ENCODE measurements around the gene TNFRSF12A. TPM values are rescaled to one million over a fixed set of nuclear protein-coding genes. Genes with fewer than 3 reads are reported as not detected.
"Not testable (repeated sequence)": the region's sequence is repeated elsewhere in the genome, so short reads cannot be mapped to it uniquely, and the experiment has no call there.

Gene TNFRSF12A
- total and polyA plus RNA-seq, 8 donors, result 1.8 to 134 (median 51.6) TPM

GRCh38 chr16:3051009-3051408 lies 30.8 kb downstream of the TNFRSF12A start:
- no peak for DNase-seq
- Histone ChIP-seq H3K9me3 (no peaks in the 10 kb centered on the region), H3K36me3 (peaks cover 0 to 12% (median 0%) of the 10 kb centered on the region in 4 donors), H3K4me1 (peaks cover 11 to 29% (median 13%) of the 10 kb centered on the region in 4 donors), H3K27ac (peak overlapping the region in 2 of 5 donors; percentile 20 to 59), H3K4me3 (peak overlapping the region in 1 of 4 donors; percentile 25), H3K27me3 (peaks cover 6 to 61% (median 38%) of the 10 kb centered on the region in 3 donors)
- 16 to 36% (median 20%) methylated on average over 4 of the region's 4 CpGs for WGBS, 5 donors
- TF ChIP-seq POLR2AphosphoS5 (IDR thresholded peaks at IDR 0.05), result no peak
- TF ChIP-seq CTCF (IDR thresholded peaks at IDR 0.05), result no peak
- no peak for TF ChIP-seq EP300 (IDR thresholded peaks at IDR 0.05)
- no peak for TF ChIP-seq POLR2A (IDR thresholded peaks at IDR 0.05)
- intact Hi-C loops (cut with DNase I; ENCODE audit: low total_unique reads), result no loop called here

GRCh38 chr16:3051494-3051893 lies 31.3 kb downstream of the TNFRSF12A start:
- DNase-seq, result no peak
- intact Hi-C loops (cut with DNase I; ENCODE audit: low total_unique reads), result no loop called here
- Histone ChIP-seq H3K9me3 (no peaks in the 10 kb centered on the region), H3K36me3 (peaks cover 0 to 12% (median 0%) of the 10 kb centered on the region in 4 donors), H3K27ac (peak overlapping the region in 2 of 5 donors; percentile 20 to 59), H3K27me3 (peaks cover 4 to 56% (median 34%) of the 10 kb centered on the region in 3 donors), H3K4me1 (peaks cover 7 to 24% (median 8%) of the 10 kb centered on the region in 4 donors), H3K4me3 (no peak overlapping the region)
- TF ChIP-seq EP300 (IDR thresholded peaks at IDR 0.05) (no peak), CTCF (IDR thresholded peaks at IDR 0.05) (no peak), POLR2AphosphoS5 (IDR thresholded peaks at IDR 0.05) (no peak), POLR2A (IDR thresholded peaks at IDR 0.05) (no peak)
- 55 to 76% (median 73%) methylated on average over 9 of the region's 9 CpGs for WGBS, 5 donors

GRCh38 chr16:3052571-3053329 lies 32.6 kb downstream of the TNFRSF12A start:
- H3K9me3 ChIP-seq; intact Hi-C loops (cut with DNase I; ENCODE audit: low total_unique reads); H3K4me3 ChIP-seq; DNase-seq: not testable (repeated sequence)
- H3K4me1 ChIP-seq, result peaks cover 0 to 27% (median 2%) of the 10 kb centered on the region in 4 donors
- peak overlapping the region in 2 of 5 donors; percentile 20 to 59 for H3K27ac ChIP-seq
- peaks cover 0 to 12% (median 2%) of the 10 kb centered on the region in 4 donors for H3K36me3 ChIP-seq
- H3K27me3 ChIP-seq, result peaks cover 0 to 44% (median 22%) of the 10 kb centered on the region in 3 donors
- WGBS, 5 donors, result 66 to 90% (median 81%) methylated on average over 8 to 11 of the region's 12 CpGs

- peak overlapping the region in 2 of 5 donors; percentile 20 to 27 for H3K27ac ChIP-seq
- H3K9me3 ChIP-seq; H3K4me3 ChIP-seq; DNase-seq; intact Hi-C loops (cut with DNase I; ENCODE audit: low total_unique reads): not testable (repeated sequence)
- peaks cover 0 to 12% (median 2%) of the 10 kb centered on the region in 4 donors for H3K36me3 ChIP-seq
- peaks cover 0 to 44% (median 18%) of the 10 kb centered on the region in 3 donors for H3K27me3 ChIP-seq
- H3K4me1 ChIP-seq, result peaks cover 5 to 32% (median 8%) of the 10 kb centered on the region in 4 donors
- WGBS, 5 donors, result 85 to 100% (median 88%) methylated on average over 1 to 12 of the region's 13 CpGs
These were observed 33.2 kb downstream of the TNFRSF12A start for GRCh38 chr16:3053330-3053710.

- Histone ChIP-seq H3K4me1 (peaks cover 14 to 49% (median 23%) of the 10 kb centered on the region in 4 donors), H3K36me3 (peaks cover 0 to 12% (median 2%) of the 10 kb centered on the region in 4 donors), H3K27ac (peak overlapping the region in 2 of 5 donors; percentile 32 to 48), H3K9me3 (no peaks in the 10 kb centered on the region), H3K4me3 (no peak overlapping the region), H3K27me3 (peaks cover 0 to 28% (median under 1%) of the 10 kb centered on the region in 3 donors)
- 72 to 80% (median 79%) methylated on average over 17 of the region's 17 CpGs for WGBS, 5 donors
- TF ChIP-seq EP300 (IDR thresholded peaks at IDR 0.05) (no peak), POLR2AphosphoS5 (IDR thresholded peaks at IDR 0.05) (no peak), POLR2A (IDR thresholded peaks at IDR 0.05) (no peak), CTCF (IDR thresholded peaks at IDR 0.05) (no peak)
- DNase-seq, result no peak
- intact Hi-C loops (cut with DNase I; ENCODE audit: low total_unique reads), result loop anchor here (5.0 kb wide), 1 partner anchor 72 kb away; no protein-coding TSS in a partner anchor
These were observed 35.0 kb downstream of the TNFRSF12A start for GRCh38 chr16:3054965-3055733.

- WGBS, 5 donors, result 74 to 83% (median 79%) methylated on average over 4 to 9 of the region's 9 CpGs
- H3K9me3 ChIP-seq, DNase-seq, H3K4me3 ChIP-seq: not testable (repeated sequence)
- peaks cover 0 to 22% (median 0%) of the 10 kb centered on the region in 3 donors for H3K27me3 ChIP-seq
- H3K27ac ChIP-seq, result peak overlapping the region in 2 of 5 donors; percentile 32 to 48
- H3K4me1 ChIP-seq, result peaks cover 15 to 52% (median 23%) of the 10 kb centered on the region in 4 donors
- intact Hi-C loops (cut with DNase I; ENCODE audit: low total_unique reads), result loop anchor here (5.0 kb wide), 1 partner anchor 72 kb away; no protein-coding TSS in a partner anchor
- H3K36me3 ChIP-seq, result peaks cover 0 to 12% (median 2%) of the 10 kb centered on the region in 4 donors
These were observed 35.6 kb downstream of the TNFRSF12A start for GRCh38 chr16:3055734-3056115.
